ENCODE measurements around the gene PEX5.

PEX5 gene

DNA sequence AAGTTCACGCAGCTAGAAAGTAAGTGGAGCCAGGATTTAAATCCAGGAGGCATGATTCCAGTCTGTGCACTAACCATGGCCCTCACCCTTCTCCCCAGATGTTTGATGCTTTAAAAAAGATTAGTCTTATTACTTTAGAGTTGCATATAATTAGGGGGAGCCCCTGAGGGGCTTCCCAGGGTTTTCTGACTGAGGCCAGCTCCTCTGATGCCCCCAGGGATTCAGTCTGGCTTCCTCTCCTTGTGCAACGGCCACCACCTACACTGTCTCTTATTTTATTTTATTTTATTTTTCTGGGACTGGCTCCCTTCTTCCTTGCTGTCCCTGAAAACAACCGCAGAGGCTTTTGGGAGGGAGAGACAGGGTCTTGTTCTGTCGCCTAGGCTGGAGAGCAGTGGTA is 36.7 kb upstream of the PEX5 start:
- Histone ChIP-seq H3K4me2 (no peak overlapping the region), H3K27ac (no peak overlapping the region), H3K4me1 (ENCODE audit: low read depth, poor library complexity, severe bottlenecking) (no peaks in the 10 kb centered on the region), H2AFZ (ENCODE audit: low read depth) (no peak overlapping the region), H3K27me3 (ENCODE audit: insufficient read depth, low read depth) (no peaks in the 10 kb centered on the region), H3K79me2 (ENCODE audit: insufficient read depth, low read depth) (no peaks in the 10 kb centered on the region), H3K4me3 (IDR thresholded peaks at IDR 0.05; ENCODE audit: insufficient read depth, low read depth, low read length) (no peak overlapping the region), H3K36me3 (ENCODE audit: insufficient read depth) (no peaks in the 10 kb centered on the region), H4K20me1 (ENCODE audit: insufficient read depth) (no peaks in the 10 kb centered on the region), H3K9ac (no peak overlapping the region)
- no peak for TF ChIP-seq CTCF (conservative IDR thresholded peaks at IDR 0.05; ENCODE audit: low read depth, low read length)

DNA sequence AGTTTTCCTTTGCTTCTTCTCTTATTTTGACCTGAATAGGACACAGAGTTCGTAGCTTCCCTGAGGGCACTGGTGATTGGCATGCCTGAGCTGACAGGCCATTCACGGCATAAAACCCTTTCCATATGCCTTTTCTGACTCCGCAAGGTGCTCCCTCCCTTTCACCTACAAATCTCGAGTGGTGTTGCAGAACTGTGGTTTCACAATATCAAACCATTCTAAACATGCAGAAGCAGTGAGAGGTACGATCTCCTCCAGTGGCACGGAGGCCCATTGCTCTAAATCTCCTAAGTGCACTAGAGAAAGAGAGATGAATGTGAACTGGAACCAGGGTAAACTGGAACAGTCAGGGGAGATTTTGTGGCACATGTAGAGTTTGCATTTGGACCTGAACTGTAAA is 35.4 kb upstream of the PEX5 start:
- H3K4me3 ChIP-seq (IDR thresholded peaks at IDR 0.05; ENCODE audit: insufficient read depth, low read depth, low read length) = no peak overlapping the region
- no peak overlapping the region for H2AFZ ChIP-seq (ENCODE audit: low read depth)
- no peak overlapping the region for H3K27ac ChIP-seq
- no peak overlapping the region for H3K4me2 ChIP-seq
- H4K20me1 ChIP-seq (ENCODE audit: insufficient read depth) = no peaks in the 10 kb centered on the region
- no peak overlapping the region for H3K9ac ChIP-seq
- H3K79me2 ChIP-seq (ENCODE audit: insufficient read depth, low read depth) = no peaks in the 10 kb centered on the region
- TF ChIP-seq CTCF (conservative IDR thresholded peaks at IDR 0.05; ENCODE audit: low read depth, low read length) = no peak
- no peaks in the 10 kb centered on the region for H3K4me1 ChIP-seq (ENCODE audit: low read depth, poor library complexity, severe bottlenecking)
- no peaks in the 10 kb centered on the region for H3K27me3 ChIP-seq (ENCODE audit: insufficient read depth, low read depth)
- no peaks in the 10 kb centered on the region for H3K36me3 ChIP-seq (ENCODE audit: insufficient read depth)

- no peak overlapping the region for H3K4me2 ChIP-seq
- no peaks in the 10 kb centered on the region for H3K79me2 ChIP-seq (ENCODE audit: insufficient read depth, low read depth)
- TF ChIP-seq CTCF (conservative IDR thresholded peaks at IDR 0.05; ENCODE audit: low read depth, low read length) = no peak
- no peaks in the 10 kb centered on the region for H4K20me1 ChIP-seq (ENCODE audit: insufficient read depth)
- no peak overlapping the region for H3K27ac ChIP-seq
- H3K9ac ChIP-seq = no peak overlapping the region
- no peaks in the 10 kb centered on the region for H3K27me3 ChIP-seq (ENCODE audit: insufficient read depth, low read depth)
- no peaks in the 10 kb centered on the region for H3K4me1 ChIP-seq (ENCODE audit: low read depth, poor library complexity, severe bottlenecking)
- no peak overlapping the region for H3K4me3 ChIP-seq (IDR thresholded peaks at IDR 0.05; ENCODE audit: insufficient read depth, low read depth, low read length)
- no peaks in the 10 kb centered on the region for H3K36me3 ChIP-seq (ENCODE audit: insufficient read depth)
- no peak overlapping the region for H2AFZ ChIP-seq (ENCODE audit: low read depth)
Observed at GRCh38 chr12:7154901-7155470, 34.5 kb upstream of the PEX5 start.

DNA sequence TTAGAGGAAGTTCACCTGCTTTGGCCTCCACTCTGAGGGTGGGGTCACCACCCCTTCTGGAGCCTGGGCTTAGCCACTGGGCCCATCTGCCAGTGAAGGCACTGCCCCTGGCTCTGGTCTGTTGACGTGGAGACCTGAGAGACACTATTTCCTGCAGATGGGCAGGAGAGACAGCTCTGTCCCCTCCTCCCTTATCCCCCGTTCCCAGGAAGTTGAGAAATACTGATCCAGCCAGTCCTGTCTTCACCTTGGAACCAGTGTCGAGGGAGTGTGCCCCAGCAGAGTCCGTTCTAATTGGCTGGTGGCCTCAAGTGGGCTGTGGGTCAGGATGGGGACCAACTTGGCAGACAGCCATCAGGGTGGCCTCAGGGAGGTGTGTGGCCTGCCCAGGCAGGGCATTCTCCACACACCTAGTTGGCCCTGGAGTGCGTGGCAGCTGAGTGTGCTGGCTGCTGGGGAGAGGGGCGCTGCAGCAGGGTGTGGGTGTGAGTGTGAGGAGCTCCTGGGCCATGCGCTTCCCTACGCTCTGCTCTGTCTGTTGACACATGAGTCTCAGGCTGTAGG is 33.9 kb upstream of the PEX5 start:
- Histone ChIP-seq H3K4me2 (no peak overlapping the region), H3K27ac (no peak overlapping the region), H3K36me3 (ENCODE audit: insufficient read depth) (no peaks in the 10 kb centered on the region), H3K9ac (no peak overlapping the region), H4K20me1 (ENCODE audit: insufficient read depth) (no peaks in the 10 kb centered on the region), H2AFZ (ENCODE audit: low read depth) (no peak overlapping the region), H3K27me3 (ENCODE audit: insufficient read depth, low read depth) (no peaks in the 10 kb centered on the region), H3K4me3 (IDR thresholded peaks at IDR 0.05; ENCODE audit: insufficient read depth, low read depth, low read length) (no peak overlapping the region), H3K4me1 (ENCODE audit: low read depth, poor library complexity, severe bottlenecking) (no peaks in the 10 kb centered on the region), H3K79me2 (ENCODE audit: insufficient read depth, low read depth) (no peaks in the 10 kb centered on the region)
- no peak for TF ChIP-seq CTCF (conservative IDR thresholded peaks at IDR 0.05; ENCODE audit: low read depth, low read length)

Data from KMS-11 (cell line).